Superior temporal gyrus (tissue), 1 donor: ENCODE data around the gene TRIM8.
"Not testable (repeated sequence)": the region's sequence is repeated elsewhere in the genome, so short reads cannot be mapped to it uniquely, and the experiment has no call there.

Source experiments
- DNase-seq: peaks from one replicate; pipeline ENCODE4 v3.0.0-alpha.2; 2016; ENCODE audit errors: extremely low spot score

Gene TRIM8

DNA sequence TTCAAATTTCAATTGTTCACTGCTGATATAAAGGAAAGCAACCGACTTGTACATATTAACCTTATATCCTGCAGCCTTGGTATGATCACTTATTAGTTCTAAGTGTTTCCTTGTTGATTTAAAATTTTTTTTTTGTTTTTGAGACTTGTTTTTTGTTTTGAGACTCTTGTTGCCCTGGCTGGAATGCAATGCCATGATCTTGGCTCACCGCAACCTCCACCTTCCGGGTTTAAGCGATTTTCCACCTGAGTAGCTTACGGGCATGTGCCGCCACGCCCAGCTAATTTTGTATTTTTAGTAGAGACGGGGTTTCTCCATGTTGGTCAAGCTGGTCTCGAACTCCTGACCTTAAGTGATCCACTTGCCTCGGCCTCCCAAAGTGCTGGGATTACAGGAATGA, 51.1 kb downstream of the TRIM8 start:
- DNase-seq: not testable (repeated sequence)

DNA sequence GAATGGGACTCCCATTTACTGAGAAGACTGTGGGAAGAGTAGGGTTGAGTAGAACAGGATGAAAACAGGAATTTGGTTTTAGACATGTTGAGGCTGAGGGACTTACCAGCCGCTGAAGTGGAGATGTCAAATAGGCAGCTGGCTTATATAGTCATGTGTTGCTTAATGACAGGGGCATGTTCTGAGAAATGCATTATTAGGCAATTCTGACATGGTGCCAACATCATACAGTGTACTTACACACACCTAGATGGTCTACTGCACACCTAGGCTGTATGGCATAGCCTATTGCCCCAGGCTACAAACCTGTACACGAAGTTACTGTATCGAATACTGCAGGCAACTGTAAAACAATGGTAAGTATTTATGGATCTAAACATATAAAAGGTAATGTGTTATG, 52.5 kb downstream of the TRIM8 start:
- no peak for DNase-seq

DNA sequence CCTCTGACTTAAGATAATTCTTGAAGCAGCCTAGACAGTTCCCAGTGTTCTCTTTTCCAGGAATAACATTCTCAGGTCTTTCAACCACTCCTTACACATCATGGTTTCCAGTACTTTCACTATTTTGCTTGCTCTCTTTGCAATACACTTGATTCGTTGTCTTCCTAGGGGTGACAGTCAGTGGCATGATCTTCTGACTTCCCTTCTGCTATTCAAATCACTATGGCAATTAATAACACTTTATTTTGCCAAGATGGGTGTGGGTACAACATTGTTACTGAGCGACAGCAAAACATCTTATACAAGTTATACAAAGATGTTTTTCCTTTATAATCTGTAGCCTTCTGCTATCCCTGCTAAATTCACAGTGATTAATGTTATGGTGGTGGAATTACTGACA, 54.6 kb downstream of the TRIM8 start:
- no peak for DNase-seq

DNA sequence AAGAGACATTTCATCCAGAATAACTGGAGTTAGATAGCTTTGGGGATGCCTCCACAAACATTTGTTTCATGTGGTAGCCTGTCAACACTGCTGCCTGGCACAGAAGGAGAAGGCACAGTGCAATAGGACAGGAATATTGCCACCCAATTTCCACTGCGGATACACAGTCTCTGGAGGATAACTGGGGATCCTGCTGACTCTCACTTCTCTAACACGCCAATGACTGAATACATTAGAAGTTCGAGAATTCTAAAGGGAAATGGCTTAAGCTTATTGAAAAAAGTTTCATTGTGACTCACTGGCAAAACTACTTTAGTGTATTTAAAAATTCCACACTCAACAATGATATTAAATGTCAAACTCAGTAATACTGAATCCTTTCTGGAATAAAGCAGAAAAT, 57.0 kb downstream of the TRIM8 start:
- no peak for DNase-seq

DNA sequence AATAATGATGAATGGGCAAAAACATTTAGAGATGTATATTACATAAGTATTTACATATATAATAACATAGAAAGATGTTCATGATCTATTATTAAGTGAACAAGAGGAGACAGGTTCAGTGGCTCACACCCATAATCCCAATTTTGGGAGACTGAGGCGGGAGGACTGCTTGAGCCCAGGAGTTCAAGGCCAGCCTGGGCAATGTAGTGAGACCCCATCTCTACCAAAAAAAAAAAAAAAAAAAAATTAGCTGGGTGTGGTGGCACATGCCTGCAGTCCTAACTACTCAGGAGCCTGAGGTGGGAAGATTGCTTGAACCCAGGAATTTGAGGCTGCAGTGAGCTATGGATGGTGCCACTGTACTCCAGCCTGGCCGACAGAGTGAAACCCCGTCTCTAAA, 57.5 kb downstream of the TRIM8 start:
- no peak for DNase-seq

DNA sequence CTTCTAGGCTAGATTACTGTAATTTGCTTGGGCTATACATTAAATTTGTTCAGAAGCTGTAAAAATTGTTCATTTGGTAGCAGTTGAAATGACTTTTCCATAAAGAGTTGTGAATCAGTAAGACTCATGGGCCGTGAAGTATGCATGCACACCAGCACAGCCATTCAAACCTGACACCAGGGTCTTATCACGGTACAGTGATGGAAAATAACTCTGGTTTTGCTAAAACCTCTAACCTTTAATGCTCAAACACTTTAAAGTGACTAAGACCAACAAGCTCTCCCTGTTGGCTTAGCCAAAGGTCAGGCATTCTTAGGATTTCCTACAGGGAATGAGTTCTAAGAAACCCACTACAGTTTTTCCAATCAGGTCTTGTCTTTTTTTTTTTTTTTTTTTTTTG, 58.5 kb downstream of the TRIM8 start:
- no peak for DNase-seq

DNA sequence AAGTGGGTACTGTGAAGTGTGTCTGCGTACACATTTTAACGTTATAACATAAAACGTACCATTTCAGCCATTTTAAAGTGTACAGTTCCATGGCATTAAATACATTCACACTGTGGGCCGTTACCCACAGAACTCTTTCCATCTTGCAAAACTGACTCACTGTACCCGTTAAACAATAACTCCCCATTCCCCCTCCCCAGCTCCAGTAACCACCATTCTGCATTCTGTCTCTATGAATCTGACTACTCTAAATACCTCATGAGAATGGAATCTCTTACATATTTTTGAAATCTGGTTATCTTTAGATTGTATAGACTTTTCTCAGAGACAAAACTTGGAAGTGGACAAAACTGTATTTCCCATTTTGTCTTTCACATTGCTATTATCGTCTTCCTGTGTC, 60.6 kb downstream of the TRIM8 start:
- no peak for DNase-seq

DNA sequence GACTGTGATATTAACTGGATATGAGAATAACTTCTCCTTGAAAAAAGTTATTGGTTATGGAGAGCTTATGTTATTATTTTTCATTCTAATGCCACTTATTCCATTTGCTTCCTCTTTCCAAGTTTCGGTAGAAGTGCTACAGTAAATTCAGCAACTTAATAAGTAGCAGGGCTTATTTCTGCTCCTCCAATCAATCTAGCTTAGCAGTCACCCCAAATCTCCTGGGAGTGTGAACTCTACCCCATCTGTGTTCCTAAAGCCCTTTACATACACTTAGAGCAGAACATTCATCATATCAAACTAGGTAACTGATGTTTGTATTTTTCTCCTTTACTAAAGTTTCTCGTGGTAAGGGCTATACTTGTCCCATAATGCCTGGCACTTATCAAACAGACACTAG, 61.3 kb downstream of the TRIM8 start:
- no peak for DNase-seq
